Epithelial cell of esophagus (primary cell): ENCODE measurements around the gene RET.

Source experiments
- DNase-seq: peaks from one replicate; pipeline ENCODE4 v3.0.0; 2010; ENCODE audit warnings: low read depth
- H3K4me3 ChIP-seq: 2 replicates; pipeline ENCODE4 v1.5.1; 2011; ENCODE audit warnings: mild to moderate bottlenecking, low read length, control low read depth
- TF ChIP-seq, protein P1 (sequence below): IDR thresholded peaks from 2 replicates; pipeline ENCODE4 v1.5.1; 2011; ENCODE audit warnings: low read depth, mild to moderate bottlenecking, low read length, control low read depth, inconsistent platforms; ENCODE audit not compliant: insufficient read depth; ENCODE audit errors: missing control alignments

RET gene

GRCh38 chr10:43057831-43058340, 19.0 kb upstream of the RET start:
- H3K4me3 ChIP-seq, result no peak overlapping the region
- no peak for DNase-seq
- TF ChIP-seq, protein P1, sequence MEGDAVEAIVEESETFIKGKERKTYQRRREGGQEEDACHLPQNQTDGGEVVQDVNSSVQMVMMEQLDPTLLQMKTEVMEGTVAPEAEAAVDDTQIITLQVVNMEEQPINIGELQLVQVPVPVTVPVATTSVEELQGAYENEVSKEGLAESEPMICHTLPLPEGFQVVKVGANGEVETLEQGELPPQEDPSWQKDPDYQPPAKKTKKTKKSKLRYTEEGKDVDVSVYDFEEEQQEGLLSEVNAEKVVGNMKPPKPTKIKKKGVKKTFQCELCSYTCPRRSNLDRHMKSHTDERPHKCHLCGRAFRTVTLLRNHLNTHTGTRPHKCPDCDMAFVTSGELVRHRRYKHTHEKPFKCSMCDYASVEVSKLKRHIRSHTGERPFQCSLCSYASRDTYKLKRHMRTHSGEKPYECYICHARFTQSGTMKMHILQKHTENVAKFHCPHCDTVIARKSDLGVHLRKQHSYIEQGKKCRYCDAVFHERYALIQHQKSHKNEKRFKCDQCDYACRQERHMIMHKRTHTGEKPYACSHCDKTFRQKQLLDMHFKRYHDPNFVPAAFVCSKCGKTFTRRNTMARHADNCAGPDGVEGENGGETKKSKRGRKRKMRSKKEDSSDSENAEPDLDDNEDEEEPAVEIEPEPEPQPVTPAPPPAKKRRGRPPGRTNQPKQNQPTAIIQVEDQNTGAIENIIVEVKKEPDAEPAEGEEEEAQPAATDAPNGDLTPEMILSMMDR, result no peak

DNA sequence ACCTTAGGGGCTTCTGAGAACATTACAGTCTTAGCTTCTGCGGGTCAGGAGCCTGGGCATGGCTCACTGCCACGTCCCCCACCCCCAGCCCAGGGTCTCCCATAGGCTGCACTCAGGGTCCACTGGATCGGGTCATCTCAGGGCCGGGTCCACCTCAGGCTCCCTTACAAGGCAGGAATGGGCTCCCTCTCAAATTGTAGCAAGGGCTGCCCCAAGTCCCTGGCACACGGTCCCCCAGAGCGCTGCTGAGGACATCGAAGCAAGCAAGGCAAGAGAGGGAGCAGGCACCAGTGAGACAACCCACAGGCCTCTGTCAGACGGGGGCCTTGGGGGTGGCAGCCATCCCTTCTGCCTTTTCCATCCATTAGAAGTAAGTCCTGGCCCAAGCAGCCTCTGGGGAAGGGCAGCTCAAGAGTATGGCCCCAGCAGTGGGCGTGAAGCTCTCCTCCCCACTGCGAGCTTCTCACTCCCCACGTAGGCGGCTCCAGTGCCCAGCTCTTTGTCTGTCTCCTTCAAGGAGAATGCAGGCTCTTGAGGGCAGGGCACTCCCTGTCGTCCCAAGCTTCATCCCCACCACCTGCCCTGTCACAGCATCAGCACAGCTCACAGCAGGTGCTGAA, 18.0 kb upstream of the RET start:
- TF ChIP-seq, protein P1, result no peak
- H3K4me3 ChIP-seq, result no peak overlapping the region
- DNase-seq, result no peak

DNA sequence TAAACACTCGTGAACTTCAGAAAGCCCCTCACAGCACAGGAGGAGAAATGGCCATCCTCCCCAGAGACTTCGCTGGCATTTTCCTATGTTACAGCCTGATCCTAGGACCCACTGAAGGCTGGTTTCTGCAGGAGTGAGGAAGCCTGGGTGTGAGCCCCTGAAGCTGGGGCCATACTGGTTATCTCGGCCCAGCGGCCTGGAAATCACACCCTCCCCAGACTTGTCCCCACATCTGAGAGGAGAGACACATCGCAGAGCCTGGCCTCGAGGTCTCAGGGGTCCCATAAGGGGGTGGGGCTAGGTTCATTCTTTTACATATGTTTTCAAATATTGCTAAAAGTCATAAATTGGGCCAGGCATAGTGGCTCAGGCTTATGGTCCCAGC, 17.5 kb upstream of the RET start:
- DNase-seq, result no peak
- H3K4me3 ChIP-seq, result no peak overlapping the region
- TF ChIP-seq, protein P1, result no peak

DNA sequence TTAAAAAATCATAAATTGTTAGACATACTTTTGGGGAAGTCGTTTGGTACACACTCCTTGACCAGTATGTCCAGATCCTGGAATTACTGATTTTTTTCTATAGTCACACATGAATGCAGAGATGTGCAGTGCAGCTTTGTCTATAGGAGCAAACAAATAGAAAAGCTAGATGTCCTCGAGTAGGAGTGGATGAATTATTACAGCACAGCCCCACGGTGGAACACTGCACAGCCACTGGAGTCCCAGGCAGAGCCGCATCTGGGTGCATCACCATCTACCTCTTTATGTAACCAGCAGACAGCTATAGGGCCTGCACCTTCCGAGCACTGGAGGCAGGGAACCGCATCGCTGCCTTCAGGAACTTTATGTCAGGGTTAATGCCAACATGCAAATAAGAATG, 17.0 kb upstream of the RET start:
- TF ChIP-seq, protein P1, result no peak
- H3K4me3 ChIP-seq, result no peak overlapping the region
- DNase-seq, result no peak

DNA sequence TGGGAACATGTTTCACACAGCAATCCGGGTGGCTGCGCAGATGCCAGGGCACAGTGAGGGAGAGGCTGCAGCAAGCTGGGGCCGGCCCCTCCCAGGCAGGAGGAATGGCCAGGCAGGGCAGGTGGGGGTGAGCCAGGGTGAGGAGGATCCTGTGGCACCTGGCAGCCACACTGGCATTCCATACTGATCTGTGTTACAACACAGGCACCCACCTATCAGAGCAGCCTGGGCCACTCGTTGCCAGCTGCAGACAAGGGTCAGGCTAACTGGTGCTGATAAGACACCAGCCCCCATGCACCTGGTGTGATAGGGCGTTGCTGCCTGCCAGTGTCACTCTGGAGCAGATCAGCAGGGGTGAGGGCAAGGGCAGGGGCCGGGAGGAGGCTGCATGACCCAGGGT, 16.6 kb upstream of the RET start:
- H3K4me3 ChIP-seq, result no peak overlapping the region
- no peak for DNase-seq
- TF ChIP-seq, protein P1, result no peak

- no peak for DNase-seq
- no peak overlapping the region for H3K4me3 ChIP-seq
- TF ChIP-seq, protein P1, result no peak
Observed at GRCh38 chr10:43061331-43061730, 15.5 kb upstream of the RET start.

DNA sequence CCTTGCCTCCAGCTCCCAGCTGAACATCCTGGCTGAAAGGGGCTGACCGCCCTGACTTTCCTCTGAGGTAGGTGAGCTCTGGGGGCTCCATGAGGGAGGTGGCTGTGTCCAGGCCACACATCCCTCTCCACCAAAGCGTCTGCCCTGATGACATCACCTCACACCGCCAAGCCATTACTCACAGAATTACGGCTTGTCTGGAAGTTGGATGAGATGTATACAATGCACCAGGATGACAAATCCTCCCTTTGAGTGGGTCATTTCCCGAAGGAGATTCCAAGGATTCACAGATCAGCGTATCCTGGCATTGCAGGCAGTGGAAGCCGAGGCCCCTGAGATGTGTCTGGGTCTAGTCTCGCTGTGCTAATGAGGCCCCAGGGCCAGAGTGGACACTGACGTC, 15.1 kb upstream of the RET start:
- DNase-seq, result no peak
- TF ChIP-seq, protein P1, result no peak
- no peak overlapping the region for H3K4me3 ChIP-seq
